ENCODE measurements around the gene CNTN1. TPM values are rescaled to one million over a fixed set of nuclear protein-coding genes. Genes with fewer than 3 reads are reported as not detected.
A peak's percentile ranks its signal among the peaks of the same experiment; 100 is the strongest.

The CNTN1 gene
- total RNA-seq, 2 experiments from 2014 or later: not detected

- TF ChIP-seq, protein P1, sequence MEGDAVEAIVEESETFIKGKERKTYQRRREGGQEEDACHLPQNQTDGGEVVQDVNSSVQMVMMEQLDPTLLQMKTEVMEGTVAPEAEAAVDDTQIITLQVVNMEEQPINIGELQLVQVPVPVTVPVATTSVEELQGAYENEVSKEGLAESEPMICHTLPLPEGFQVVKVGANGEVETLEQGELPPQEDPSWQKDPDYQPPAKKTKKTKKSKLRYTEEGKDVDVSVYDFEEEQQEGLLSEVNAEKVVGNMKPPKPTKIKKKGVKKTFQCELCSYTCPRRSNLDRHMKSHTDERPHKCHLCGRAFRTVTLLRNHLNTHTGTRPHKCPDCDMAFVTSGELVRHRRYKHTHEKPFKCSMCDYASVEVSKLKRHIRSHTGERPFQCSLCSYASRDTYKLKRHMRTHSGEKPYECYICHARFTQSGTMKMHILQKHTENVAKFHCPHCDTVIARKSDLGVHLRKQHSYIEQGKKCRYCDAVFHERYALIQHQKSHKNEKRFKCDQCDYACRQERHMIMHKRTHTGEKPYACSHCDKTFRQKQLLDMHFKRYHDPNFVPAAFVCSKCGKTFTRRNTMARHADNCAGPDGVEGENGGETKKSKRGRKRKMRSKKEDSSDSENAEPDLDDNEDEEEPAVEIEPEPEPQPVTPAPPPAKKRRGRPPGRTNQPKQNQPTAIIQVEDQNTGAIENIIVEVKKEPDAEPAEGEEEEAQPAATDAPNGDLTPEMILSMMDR (IDR thresholded peaks at IDR 0.05): no peak
- CTCF ChIA-PET: no interaction called here
- H3K27ac Mint-ChIP-seq: no peak overlapping the region
- no peaks in the 10 kb centered on the region for H3K9me3 Mint-ChIP-seq
- H3K4me3 Mint-ChIP-seq: no peak overlapping the region
- no peaks in the 10 kb centered on the region for H3K36me3 Mint-ChIP-seq (ENCODE audit: low read depth)
- ATAC-seq (no peak), DNase-seq (no peak)
- no peaks in the 10 kb centered on the region for H3K4me1 Mint-ChIP-seq (ENCODE audit: low read depth)
- POLR2A ChIA-PET: no interaction called here
- intact Hi-C loops (cut with micrococcal nuclease): no loop called here
- no peaks in the 10 kb centered on the region for H3K27me3 Mint-ChIP-seq
Observed at GRCh38 chr12:40969796-40970195, 277.6 kb downstream of the CNTN1 start.

DNA sequence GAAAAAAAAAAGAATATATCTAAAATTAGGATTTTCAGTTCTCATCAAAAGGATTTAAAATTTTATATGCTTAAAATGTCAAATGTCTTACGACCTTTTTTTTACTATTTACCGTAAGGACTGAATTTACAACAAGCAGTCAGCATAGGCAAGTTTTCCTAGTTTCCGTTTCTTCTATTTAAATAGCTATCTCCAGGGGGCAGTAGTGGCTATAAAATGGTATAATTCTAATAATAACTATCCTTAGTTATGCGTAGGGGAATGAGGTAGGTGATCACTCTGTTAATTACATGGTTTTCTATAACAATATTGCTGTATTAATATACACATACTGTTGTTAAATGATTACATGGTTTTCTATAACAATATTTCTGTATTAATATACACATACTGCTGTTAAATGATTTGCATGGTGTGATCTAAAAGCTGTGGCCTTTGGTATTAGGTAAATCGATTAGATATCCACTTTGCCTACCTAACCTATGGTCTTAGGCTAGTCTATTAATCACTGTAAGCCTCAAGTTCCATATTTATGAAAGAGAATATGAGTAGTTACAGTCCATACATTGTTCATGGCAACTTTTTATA, 278.2 kb downstream of the CNTN1 start:
- no peaks in the 10 kb centered on the region for H3K4me1 Mint-ChIP-seq (ENCODE audit: low read depth)
- H3K27ac Mint-ChIP-seq: no peak overlapping the region
- H3K9me3 Mint-ChIP-seq: no peaks in the 10 kb centered on the region
- no peak for DNase-seq
- no peaks in the 10 kb centered on the region for H3K36me3 Mint-ChIP-seq (ENCODE audit: low read depth)
- intact Hi-C loops (cut with micrococcal nuclease): no loop called here
- ChIA-PET POLR2A (no interaction called here), CTCF (no interaction called here)
- H3K4me3 Mint-ChIP-seq: no peak overlapping the region
- no peaks in the 10 kb centered on the region for H3K27me3 Mint-ChIP-seq
- ATAC-seq: no peak
- TF ChIP-seq, protein P1 (IDR thresholded peaks at IDR 0.05): peak; percentile 15

GRCh38 chr12:40971911-40972310, 279.7 kb downstream of the CNTN1 start:
- Mint-ChIP-seq H3K27me3 (no peaks in the 10 kb centered on the region), H3K9me3 (no peaks in the 10 kb centered on the region), H3K4me3 (no peak overlapping the region), H3K27ac (no peak overlapping the region), H3K4me1 (ENCODE audit: low read depth) (no peaks in the 10 kb centered on the region), H3K36me3 (ENCODE audit: low read depth) (no peaks in the 10 kb centered on the region)
- DNase-seq (no peak), ATAC-seq (no peak)
- POLR2A ChIA-PET: no interaction called here
- CTCF ChIA-PET: no interaction called here
- TF ChIP-seq, protein P1 (IDR thresholded peaks at IDR 0.05): no peak
- intact Hi-C loops (cut with micrococcal nuclease): no loop called here

DNA sequence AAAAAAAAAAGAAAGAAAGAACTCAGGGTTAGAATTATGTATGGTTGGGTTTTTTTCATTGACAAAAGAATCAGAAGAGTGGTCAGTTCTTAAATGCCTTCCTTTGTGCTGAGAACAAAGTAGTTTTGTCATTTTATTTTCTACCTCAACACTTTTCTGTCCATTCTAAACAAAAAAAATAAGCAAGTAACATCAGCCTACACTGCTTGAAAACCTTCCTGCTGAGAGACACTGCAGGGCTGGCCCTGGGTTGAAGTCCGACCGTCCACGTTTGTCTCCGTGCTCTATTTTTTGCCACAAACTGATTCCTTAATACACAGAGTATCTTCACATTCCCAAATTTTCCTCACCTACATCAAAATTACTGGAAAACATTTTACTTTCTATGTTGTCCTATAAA, 284.3 kb downstream of the CNTN1 start:
- no peak for DNase-seq
- intact Hi-C loops (cut with micrococcal nuclease): no loop called here
- Mint-ChIP-seq H3K27ac (no peak overlapping the region), H3K4me1 (ENCODE audit: low read depth) (no peaks in the 10 kb centered on the region), H3K4me3 (no peak overlapping the region), H3K27me3 (no peaks in the 10 kb centered on the region), H3K36me3 (ENCODE audit: low read depth) (no peaks in the 10 kb centered on the region), H3K9me3 (no peaks in the 10 kb centered on the region)
- ChIA-PET CTCF (no interaction called here), POLR2A (no interaction called here)
- no peak for ATAC-seq
- TF ChIP-seq, protein P1 (IDR thresholded peaks at IDR 0.05): no peak

DNA sequence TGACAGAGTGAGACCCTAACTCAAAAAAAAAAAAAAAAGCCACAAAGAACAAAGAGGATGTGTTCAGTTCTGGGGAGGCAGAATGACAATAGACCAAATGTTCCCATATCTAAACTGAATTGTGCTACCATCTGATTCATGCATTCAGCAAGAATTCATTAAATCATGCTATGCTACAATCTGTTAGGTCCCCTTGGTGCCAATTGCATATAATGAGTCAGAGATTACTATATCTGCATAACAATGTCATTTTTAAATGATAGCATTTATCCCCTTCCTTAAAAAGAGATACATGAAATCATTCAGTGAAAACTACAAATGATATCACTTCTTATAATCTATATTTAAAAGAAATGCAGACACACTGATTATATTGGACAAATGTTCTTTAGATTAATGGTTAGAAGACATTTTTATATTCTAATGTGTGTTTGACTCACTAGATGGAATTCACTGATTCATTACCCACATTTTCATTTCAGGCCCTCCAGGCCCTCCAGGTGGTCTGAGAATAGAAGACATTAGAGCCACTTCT, 288.3 kb downstream of the CNTN1 start:
- Mint-ChIP-seq H3K9me3 (no peaks in the 10 kb centered on the region), H3K4me1 (ENCODE audit: low read depth) (no peaks in the 10 kb centered on the region), H3K27ac (no peak overlapping the region), H3K27me3 (no peaks in the 10 kb centered on the region), H3K4me3 (no peak overlapping the region), H3K36me3 (ENCODE audit: low read depth) (no peaks in the 10 kb centered on the region)
- ChIA-PET CTCF (no interaction called here), POLR2A (no interaction called here)
- no peak for DNase-seq
- intact Hi-C loops (cut with micrococcal nuclease): no loop called here
- TF ChIP-seq, protein P1 (IDR thresholded peaks at IDR 0.05): no peak
- no peak for ATAC-seq
